ENCODE data around the gene FXN.
"Not testable (repeated sequence)": the region's sequence is repeated elsewhere in the genome, so short reads cannot be mapped to it uniquely, and the experiment has no call there.

Gene FXN

DNA sequence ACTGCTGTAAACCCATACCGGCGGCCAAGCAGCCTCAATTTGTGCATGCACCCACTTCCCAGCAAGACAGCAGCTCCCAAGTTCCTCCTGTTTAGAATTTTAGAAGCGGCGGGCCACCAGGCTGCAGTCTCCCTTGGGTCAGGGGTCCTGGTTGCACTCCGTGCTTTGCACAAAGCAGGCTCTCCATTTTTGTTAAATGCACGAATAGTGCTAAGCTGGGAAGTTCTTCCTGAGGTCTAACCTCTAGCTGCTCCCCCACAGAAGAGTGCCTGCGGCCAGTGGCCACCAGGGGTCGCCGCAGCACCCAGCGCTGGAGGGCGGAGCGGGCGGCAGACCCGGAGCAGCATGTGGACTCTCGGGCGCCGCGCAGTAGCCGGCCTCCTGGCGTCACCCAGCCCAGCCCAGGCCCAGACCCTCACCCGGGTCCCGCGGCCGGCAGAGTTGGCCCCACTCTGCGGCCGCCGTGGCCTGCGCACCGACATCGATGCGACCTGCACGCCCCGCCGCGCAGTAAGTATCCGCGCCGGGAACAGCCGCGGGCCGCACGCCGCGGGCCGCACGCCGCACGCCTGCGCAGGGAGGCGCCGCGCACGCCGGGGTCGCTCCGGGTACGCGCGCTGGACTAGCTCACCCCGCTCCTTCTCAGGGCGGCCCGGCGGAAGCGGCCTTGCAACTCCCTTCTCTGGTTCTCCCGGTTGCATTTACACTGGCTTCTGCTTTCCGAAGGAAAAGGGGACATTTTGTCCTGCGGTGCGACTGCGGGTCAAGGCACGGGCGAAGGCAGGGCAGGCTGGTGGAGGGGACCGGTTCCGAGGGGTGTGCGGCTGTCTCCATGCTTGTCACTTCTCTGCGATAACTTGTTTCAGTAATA lies at the start of gene FXN:
FXN (plus strand) TSS at position 315 of the 871 bp plus-strand sequence; CDS start at position 346, 31 bp downstream.
- peak; percentile 91 for DNase-seq

- not testable (repeated sequence) for DNase-seq
Observed at GRCh38 chr9:68986949-68987348, 48.6 kb upstream of the FXN start.

DNA sequence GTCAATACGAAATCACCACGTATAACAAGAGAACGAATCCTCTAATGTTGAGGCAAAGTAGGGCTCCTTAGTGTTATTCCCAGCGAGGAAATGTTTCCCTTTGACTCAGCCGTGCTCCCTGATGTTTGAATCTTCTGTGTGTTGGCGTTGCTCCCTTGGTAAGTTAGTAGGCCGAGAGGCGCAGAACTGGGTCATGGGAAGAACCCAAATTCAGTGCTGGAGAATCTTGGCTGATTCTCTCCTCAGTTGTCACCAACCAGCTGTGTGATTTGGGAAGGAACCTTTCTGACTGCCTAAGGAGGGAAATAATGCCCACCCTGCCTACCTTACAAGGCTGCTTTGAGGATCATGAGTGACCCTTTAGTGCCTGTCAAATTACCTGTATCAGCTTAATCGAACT lies 44.1 kb upstream of the FXN start:
- DNase-seq, result no peak

- DNase-seq, result no peak
Observed at GRCh38 chr9:68995776-68996175, 39.8 kb upstream of the FXN start.

DNA sequence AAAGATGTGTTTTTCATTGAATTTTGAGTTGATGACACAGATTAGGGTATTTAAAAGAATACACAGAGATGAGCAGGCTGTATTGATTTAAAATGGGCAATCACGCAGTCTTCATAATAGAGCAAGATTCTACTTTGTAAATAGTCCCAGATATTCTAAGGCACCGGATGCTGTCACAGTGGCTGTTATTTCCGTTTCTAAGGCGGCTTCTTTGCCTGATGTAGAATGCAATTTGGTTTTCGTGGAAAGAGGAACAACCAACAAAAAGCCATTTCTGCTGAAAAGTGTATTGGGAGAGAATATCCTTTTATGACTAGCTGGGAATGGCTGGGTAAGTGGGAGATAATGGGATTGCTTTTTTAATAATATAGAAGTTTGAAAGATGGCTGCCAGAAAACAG lies 39.1 kb upstream of the FXN start:
- DNase-seq, result no peak

DNA sequence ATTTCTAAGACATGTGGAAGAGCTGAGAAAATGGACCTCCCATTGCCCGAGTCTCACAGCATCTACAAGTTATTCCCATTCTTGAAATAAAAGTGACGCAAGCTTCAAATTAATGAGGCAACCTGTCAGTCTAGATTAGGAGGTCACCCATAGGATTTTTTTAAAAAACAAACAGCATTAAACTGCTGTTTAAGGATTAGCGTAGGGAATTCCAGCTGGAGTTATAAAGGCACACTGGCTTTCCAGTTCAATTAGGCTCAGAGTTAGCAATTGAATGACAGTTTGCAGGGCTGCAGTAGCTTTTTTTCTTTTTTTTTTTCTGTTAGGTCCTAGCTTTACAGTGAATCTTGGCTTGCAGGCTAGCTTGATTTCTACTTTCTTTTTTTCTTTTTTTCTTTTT lies 37.9 kb upstream of the FXN start:
- DNase-seq, result no peak

DNA sequence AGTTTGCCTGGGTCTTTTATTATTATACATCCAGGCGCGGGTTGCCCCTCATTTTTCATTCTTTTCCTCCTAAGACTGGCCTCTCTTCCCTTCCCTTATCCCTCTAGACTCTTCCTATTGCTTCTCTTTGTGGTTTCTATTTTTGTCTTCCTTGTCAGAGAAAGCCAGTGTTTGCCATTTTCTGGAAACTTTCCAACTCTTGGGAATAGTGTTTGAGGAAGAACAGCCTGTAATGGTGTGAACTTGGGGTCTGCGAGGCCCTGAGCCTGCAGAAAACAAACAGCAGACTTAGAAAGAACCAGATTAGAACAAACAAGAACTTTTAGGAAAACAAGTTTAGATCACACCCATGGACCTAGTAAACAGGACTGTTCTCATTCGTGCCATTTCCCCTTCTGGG lies 37.2 kb upstream of the FXN start:
- DNase-seq, result no peak

DNA sequence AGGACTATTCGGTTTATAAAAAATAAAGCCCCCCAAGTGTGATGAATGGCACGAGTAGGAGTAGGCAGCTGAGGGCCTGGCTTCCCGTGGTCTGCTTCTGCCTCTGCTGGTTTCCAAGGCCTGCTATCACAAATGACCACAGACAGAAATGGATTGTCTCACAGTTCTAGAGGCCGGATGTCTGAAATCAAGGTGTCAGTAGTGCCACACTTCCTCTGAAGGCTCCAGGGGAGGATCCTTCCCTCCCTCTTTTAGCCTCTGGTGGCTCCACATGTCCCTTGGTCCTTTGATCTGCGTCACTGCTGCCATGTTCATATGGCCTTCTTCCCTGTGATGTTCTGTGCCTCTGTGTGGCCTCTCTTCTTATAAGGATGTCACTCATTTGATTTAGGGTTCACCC lies 36.7 kb upstream of the FXN start:
- no peak for DNase-seq

GRCh38 chr9:68999393-69000105 lies 36.0 kb upstream of the FXN start:
- peak; percentile 73 for DNase-seq

- no peak for DNase-seq
Observed at GRCh38 chr9:69001921-69002320, 33.6 kb upstream of the FXN start.

DNA sequence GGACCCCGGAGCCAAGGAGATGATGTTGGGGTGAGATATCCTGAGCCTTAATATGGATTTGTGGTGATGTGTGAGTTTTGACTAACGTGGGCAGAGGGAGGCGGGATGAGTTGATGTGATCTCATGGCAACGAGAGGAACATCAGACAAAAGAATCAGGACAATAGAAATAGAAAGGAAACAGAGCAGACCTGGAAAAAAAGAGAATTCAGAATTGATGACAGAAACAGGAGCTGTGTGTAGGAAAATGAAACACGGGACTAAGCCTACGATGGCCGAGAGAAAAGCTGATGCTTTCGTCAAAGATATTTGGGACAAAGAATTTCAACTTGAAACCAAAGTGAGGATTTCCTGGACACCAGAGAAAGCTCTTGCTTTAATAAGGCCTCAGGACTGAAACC lies 32.5 kb upstream of the FXN start:
- DNase-seq, result no peak

- no peak for DNase-seq
Observed at GRCh38 chr9:69004836-69005235, 30.7 kb upstream of the FXN start.

GRCh38 chr9:69009708-69010107 lies 25.8 kb upstream of the FXN start:
- DNase-seq, result no peak

DNA sequence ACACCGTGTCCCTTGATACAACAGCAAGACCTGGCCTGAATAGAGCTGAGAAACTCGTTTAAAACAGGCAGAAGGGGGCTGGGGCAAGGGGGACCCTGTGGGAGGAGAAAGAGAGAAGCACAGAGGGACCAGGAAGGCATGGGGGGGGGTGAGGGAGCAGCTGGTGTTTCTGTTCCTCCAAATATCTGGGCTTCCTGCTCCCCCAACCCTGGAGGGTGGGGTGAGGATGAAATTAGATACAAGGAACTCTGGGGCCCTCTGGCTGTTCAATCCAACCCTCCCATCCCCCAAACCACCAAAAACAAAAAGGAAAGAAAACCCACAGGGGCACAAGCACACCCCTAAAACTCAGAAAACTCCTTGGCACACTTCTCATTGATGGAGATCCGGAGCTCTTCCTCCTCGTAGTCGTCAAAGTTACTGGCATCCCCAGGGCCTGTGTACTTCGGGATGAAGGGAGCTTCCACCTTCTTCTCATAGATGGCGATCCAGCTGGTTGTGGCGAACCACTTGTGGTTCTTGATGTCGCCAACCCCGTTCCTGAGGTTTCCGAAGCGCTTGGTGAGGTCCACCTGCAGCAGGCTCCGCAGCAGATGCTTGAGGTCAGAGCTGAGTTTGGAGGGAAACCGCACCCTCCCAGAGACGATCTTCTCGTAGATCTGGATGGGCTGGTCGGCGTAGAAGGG lies 22.7 kb upstream of the FXN start:
- no peak for DNase-seq

DNA sequence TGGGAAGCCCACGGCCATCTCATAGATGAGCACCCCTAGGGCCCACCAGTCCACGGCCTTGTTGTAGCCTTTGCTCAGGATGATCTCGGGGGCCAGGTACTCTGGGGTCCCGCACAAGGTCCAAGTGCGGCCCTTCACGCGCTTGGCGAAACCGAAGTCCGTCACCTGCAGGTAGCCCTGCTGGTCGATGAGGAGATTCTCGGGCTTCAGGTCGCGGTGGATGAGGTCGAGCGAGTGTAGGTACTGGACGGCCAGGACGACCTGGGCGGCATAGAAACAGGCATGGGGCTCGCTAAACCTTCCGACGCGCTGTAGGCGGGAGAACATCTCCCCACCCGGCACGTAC lies 22.2 kb upstream of the FXN start:
- DNase-seq, result no peak

- no peak for DNase-seq
Observed at GRCh38 chr9:69014013-69014412, 21.5 kb upstream of the FXN start, which contains the start of gene PRKACG. Gene PRKACG (minus strand): TSS chr9:69014113. CDS start chr9:69014092, 21 bp downstream.

DNA sequence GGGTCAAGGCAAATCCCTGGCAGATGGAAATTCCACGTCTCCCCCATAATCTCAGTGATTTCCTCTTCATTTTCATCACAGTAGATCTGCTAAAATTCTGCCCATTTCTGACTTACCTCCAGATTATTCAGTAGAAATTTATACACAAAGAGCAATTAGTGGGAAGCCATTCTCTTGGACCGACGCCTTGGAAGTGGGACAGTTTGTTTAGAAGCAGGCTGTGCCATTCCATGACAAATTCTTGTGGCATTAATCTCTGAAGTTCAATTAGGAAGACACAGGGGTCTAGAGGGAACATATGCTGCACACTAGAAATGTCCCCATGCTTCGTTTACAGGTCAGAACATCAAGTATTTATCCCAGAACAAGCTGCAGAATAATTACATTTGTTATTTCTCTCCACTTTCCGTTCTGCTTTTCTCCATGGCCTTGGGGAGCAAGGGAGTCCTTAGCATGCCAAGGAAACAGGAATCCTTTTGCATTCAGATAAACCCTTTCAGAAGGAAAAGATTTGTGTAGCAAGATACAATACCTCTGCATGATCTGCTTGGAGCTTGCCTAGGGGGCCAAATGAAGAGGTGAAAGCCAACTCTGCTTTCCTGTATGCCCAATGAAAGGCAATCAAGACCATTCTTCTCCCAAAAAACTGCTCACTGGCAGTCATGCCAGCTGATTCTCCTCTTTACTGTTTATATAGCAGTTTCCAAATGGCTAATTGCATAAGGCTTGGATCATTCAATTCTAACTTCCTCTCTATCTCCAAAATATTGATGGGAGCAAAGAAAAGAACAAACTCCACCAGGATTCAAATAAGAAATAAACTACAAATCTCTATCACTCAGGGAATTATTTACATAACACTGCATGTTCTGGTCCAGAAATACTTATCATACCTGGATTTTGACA lies 19.1 kb upstream of the FXN start:
- DNase-seq, result no peak

DNA sequence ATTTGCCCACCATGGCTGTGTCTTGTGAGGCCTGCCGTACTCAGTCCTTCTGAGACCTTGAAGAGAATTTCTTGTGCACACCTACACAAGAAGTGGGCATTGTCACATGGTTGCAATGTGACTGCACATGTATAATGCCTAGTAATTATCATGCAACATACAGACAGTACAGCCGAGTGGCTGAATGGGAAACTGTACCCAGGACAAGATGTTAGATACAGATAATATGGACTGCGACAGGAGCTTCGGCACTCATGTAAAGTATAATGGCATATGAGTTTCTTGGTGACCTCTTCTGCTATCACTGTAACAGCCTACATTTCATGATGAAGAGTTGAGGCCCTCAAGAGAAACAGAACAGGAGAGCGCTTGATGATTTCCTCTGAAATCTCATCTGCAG lies 16.8 kb upstream of the FXN start:
- DNase-seq, result no peak

DNA sequence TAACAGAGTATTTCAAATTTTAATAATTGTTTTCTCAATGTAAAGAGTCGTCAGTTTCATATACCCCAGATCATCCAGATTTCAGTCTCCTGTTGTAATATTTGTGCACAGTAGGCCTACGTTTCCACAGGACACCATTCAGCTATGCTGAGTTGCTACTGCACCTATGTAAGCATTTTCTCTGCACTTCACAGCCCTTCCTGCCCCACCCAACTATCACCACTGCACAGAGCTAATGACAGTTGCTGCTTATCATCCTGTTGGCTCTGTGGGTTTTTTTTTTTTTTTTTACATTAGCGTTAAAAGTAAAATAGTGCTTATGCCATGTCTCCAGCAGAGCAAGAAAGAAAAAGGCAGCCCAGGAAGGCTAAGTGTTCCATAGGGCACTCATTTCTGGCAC lies 15.7 kb upstream of the FXN start:
- DNase-seq, result no peak

GRCh38 chr9:69020301-69021145 lies 15.0 kb upstream of the FXN start:
- no peak for DNase-seq

GRCh38 chr9:69023650-69024049 lies 11.9 kb upstream of the FXN start:
- no peak for DNase-seq

Measured in femur (tissue), 1 donor.